GM21737 (cell line): ENCODE results near the gene WDFY2.

ENCODE experiments used
- ATAC-seq: cut with Tn5 transposase; IDR thresholded peaks from one replicate; pipeline ENCODE4 v1.9.1; 2021; ENCODE audit warnings: mild to moderate bottlenecking, moderate library complexity; ENCODE audit not compliant: unreplicated experiment

WDFY2 gene

GRCh38 chr13:51811920-51812451 is 227.7 kb downstream of the WDFY2 start:
- no peak for ATAC-seq

GRCh38 chr13:51814071-51814470 is 229.8 kb downstream of the WDFY2 start:
- no peak for ATAC-seq

DNA sequence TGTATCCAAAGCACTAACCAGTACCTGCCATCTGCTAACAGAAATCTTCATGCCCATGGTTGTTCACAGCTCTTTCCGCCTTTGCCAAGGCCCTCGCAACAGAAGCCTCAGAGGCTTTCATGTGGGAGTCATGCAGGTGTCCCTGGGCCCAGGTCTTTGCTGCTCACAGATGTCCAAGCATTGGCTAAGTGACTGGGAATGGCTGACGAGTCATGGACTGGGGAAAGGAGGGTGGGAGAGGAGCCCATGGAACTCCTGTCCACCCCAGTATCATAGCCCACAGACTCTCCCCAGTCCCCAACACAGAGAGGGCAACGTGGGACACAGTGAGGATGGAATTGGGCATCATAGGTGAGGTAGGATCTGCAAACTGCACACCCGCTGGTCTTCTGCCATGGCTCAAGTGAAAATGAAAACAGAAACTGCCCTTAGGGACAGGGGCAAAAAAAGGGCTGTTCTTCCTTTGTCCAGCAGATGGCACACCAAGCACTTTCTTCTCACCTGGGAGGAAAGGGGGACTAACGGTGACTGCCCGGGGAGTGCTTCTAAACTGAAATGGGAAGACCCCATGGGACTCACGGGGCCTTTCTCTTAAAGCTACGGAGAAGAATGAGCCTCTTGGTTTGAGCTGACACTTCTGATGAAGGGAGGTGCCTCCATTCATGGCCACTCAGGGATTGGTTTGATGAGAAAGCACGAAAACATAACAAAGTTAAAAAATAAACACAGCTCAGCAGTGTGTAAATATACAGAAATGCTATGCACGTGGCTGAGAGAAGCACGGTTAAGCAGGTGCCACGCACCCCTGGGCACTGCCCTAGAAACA is 230.8 kb downstream of the WDFY2 start:
- ATAC-seq: peak; percentile 73

DNA sequence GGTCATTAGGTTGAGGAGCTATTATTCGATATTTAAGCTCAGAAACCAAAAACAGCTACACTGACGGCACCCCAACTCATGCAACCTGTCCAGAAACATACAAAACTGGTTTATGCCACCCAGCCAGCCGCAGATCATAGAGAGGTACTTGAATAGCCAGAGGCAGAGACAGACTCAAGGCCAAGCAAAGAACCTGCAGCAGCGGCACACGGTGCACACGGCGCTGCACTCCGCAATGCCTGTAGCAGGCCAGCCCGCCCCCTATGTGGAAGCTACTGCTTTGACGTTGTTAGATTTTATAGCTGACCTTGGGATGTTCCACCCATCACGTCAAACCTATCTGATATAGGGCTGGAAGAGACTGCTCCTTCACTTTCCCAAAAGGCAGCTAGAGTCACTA is 231.6 kb downstream of the WDFY2 start:
- no peak for ATAC-seq

DNA sequence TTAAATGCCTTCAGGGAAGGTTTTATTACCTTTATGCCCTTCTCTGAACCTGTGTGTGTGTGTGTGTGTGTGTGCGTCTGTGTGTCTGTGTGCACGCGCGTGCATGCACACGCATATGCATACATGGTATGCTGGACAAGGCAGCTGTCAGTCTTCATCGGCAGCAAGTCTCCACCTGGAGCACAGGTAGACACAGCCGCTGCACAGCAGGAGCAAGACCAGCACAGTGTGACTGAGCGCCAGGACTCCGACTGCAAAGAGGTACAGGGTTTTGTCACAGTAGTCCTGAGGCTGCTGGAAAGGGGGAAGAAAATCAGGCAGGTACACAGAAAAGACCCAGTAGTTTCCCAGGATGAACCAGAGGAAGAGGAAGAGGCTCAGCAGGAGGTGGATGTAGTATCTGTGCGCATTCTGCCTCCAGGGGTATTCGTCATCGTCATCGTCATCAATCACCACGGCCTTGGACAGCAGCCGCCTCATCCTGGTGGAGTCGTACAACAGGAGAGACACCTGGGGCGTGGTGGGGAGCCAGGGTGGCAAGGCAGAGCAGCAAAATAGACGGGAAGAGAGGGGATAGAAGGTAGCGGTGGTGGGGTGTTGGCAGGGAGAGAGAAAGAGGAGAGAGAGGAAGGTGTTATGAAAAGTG is 232.5 kb downstream of the WDFY2 start:
- ATAC-seq: no peak
